Measurements from ENCODE around the gene PCDHGA12.

Gene PCDHGA12

GRCh38 chr5:141417494-141418172 lies 12.7 kb upstream of the PCDHGA12 start, which contains the start of gene PCDHGB7:
TSS of gene PCDHGB7 (plus strand) at chr5:141417677. CDS start at chr5:141417860, 183 bp downstream.
- peak; percentile 45 for TF ChIP-seq CTCF (IDR thresholded peaks at IDR 0.05)
- DNase-seq = peak; percentile 46
- peak within 1 kb of the TSS; percentile 92 for H3K27ac Mint-ChIP-seq
- peak within 1 kb of the TSS; percentile 80 for H3K4me3 Mint-ChIP-seq
- H3K27me3 Mint-ChIP-seq (ENCODE audit: low read depth, poor library complexity) = peaks cover 30% of the 10 kb centered on the region
- H3K4me1 Mint-ChIP-seq = peaks cover 13% of the 10 kb centered on the region
- H3K36me3 Mint-ChIP-seq (ENCODE audit: low read depth) = peaks cover 98% of the 10 kb centered on the region
- peaks cover 99% of the 10 kb centered on the region for H3K9me3 Mint-ChIP-seq

GRCh38 chr5:141419074-141419880 lies 11.0 kb upstream of the PCDHGA12 start:
- Mint-ChIP-seq H3K27ac (no peak overlapping the region), H3K27me3 (ENCODE audit: low read depth, poor library complexity) (peaks cover 17% of the 10 kb centered on the region), H3K4me1 (peaks cover 5% of the 10 kb centered on the region), H3K9me3 (peaks cover 97% of the 10 kb centered on the region), H3K36me3 (ENCODE audit: low read depth) (peaks cover 97% of the 10 kb centered on the region), H3K4me3 (peak overlapping the region; percentile 80)
- no peak for DNase-seq
- TF ChIP-seq CTCF (IDR thresholded peaks at IDR 0.05) = no peak

GRCh38 chr5:141420855-141421488 lies 9.3 kb upstream of the PCDHGA12 start, which contains the start of gene PCDHGA11:
TSS of gene PCDHGA11 (plus strand) at chr5:141421051. CDS start at chr5:141421228, 177 bp downstream.
- H3K4me3 Mint-ChIP-seq = peak within 1 kb of the TSS; percentile 32

GRCh38 chr5:141421489-141421855 lies 8.8 kb upstream of the PCDHGA12 start:
- H3K27me3 Mint-ChIP-seq (ENCODE audit: low read depth, poor library complexity) = peaks cover 14% of the 10 kb centered on the region
- H3K9me3 Mint-ChIP-seq = peaks cover 97% of the 10 kb centered on the region
- TF ChIP-seq CTCF (IDR thresholded peaks at IDR 0.05) = no peak
- peaks cover 5% of the 10 kb centered on the region for H3K4me1 Mint-ChIP-seq
- H3K4me3 Mint-ChIP-seq = no peak overlapping the region
- H3K27ac Mint-ChIP-seq = no peak overlapping the region
- H3K36me3 Mint-ChIP-seq (ENCODE audit: low read depth) = peaks cover 98% of the 10 kb centered on the region
- no peak for DNase-seq

More at GRCh38 chr5:141420855-141421488, 9.3 kb upstream of the PCDHGA12 start, which contains the start of gene PCDHGA11:
- Mint-ChIP-seq H3K27ac (no peak within 1 kb of the TSS), H3K36me3 (ENCODE audit: low read depth) (peaks cover 98% of the 10 kb centered on the region), H3K9me3 (peaks cover 97% of the 10 kb centered on the region), H3K4me1 (peaks cover 5% of the 10 kb centered on the region), H3K27me3 (ENCODE audit: low read depth, poor library complexity) (peaks cover 14% of the 10 kb centered on the region)
- no peak for TF ChIP-seq CTCF (IDR thresholded peaks at IDR 0.05)
- no peak for DNase-seq

GRCh38 chr5:141422742-141423291 lies 7.5 kb upstream of the PCDHGA12 start:
- Mint-ChIP-seq H3K9me3 (peaks cover 98% of the 10 kb centered on the region), H3K27ac (no peak overlapping the region), H3K4me1 (peaks cover 3% of the 10 kb centered on the region), H3K4me3 (no peak overlapping the region), H3K36me3 (ENCODE audit: low read depth) (peaks cover 99% of the 10 kb centered on the region), H3K27me3 (ENCODE audit: low read depth, poor library complexity) (peaks cover 13% of the 10 kb centered on the region)
- no peak for TF ChIP-seq CTCF (IDR thresholded peaks at IDR 0.05)
- DNase-seq = no peak

All from nephron progenitor cell (in vitro differentiated cells).